SH-SY5Y (cell line): Measurements from ENCODE around the gene SSTR4.

Source experiments
- GATA2 ChIP-seq: IDR thresholded peaks from 2 replicates; pipeline ENCODE4 v1.6.1; 2011; ENCODE audit warnings: mild to moderate bottlenecking, low read depth, low read length
- GATA3 ChIP-seq: IDR thresholded peaks from 2 replicates; pipeline ENCODE4 v1.6.1; 2011; ENCODE audit warnings: low read depth, mild to moderate bottlenecking, low read length, moderate library complexity

SSTR4 gene

DNA sequence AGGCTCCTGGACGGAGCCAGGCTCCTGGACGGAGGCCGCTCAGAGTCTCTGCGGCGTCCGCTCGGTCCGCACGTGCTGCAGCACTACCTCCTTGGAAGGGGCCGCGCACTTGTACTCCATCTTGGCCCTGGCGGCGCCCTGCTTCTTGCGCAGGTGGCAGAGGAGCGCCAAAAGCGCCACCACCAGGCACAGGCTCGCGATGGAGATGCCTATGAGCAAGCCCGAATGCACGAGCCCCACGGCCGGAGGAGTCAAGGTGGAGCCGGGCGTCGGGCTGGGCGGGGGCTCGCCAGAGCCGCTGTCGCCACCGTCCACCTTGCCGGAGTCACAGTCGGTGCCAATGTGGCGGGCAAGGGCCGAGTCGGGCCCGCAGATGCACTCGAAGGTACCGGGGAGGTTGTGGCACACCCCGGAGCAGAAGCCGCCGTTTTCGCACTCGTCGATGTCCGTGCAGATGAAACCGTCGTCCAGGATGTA is 12.7 kb downstream of the SSTR4 start:
- TF ChIP-seq GATA2 (no peak), GATA3 (no peak)

DNA sequence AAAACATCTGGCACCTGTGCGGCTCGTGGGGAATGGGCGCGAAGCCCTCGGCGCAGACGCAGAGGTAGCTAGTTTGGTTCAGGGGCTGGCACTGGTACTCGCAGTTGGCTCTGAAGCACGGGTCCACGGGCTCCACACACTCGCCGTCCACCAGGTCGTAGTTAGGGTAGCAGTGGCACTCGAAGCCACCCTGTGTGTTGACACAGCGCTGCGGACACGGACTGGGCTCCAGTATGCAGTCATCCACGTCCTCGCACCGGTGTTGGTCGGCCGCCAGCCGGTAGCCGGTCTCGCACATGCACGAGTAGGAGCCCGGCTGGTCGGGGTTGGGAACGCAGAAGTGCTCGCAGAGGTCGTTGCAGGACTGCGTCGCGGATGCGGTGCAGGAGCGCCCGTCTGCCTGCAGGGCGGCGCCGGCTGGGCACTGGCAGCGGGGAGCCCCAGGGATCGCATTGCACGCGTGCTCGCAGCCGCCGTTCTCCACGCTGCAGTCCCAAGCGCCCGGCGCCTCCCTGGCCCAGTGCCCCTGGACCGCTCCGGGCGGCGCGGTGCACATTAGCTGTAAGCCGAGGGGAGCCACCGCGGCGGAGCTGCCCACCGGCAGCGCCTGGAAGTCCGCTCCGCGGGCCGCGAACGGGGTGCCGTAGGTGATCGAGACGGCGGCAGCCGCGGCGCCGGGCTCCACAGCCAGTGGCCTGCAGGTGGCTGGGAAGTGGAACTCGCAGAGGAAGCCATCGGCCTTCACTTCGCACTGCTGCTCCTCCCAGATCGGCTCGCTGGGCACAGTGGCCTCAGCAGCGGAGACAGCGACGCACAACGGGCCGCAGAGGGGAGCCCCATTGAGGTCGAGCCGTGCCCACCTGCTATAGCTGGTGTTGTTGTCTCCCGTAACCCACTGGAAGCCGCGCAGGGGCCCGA is 13.4 kb downstream of the SSTR4 start:
- TF ChIP-seq GATA3 (no peak), GATA2 (no peak)

DNA sequence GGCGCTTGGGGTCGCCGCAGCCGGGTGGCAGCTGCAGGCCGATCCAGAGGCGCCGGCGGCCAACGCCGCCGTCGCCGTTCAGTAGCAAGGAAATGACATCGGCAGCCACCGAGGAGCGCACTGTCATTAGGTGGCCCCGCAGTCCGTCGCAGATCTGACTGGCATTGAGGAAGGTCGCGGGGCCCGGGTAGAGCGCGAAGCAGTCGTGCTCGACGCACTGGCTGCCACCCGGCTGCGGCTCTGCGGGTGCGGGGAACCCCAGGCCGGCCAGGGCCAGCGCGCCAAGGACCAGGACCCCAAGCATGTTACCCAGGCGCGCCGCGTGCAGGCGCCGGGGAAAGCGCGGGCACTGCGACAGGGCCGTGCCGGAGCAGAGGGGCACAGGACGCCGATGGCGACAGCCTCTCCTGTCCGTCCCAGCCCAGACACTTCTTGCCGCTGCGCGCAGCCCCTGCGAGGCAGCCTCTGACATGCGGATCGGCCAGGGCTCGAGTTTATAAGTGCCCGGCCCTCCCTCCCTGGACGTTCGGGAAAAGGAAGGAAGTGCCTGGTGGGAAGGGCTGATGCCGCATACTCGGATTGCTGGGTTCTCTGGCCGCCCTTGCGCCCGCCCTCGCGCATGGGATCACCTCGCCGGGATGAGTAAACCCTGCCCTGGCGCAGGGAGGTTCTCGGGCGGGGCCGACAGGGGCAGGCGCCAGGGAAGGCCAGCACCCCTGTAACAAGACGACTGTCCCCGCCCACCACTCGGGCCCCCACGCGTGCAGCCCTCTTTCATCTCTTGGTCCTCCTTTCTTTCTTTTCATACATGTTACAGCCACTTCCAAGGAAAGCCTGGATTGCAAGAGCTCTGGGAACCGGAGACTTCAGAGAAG is 14.3 kb downstream of the SSTR4 start, which contains the start of gene THBD:
Gene THBD (minus strand): TSS at position 472 of the 875 bp plus-strand sequence. CDS start 168 bp downstream, at position 304.
- no peak for TF ChIP-seq GATA2
- no peak for TF ChIP-seq GATA3

DNA sequence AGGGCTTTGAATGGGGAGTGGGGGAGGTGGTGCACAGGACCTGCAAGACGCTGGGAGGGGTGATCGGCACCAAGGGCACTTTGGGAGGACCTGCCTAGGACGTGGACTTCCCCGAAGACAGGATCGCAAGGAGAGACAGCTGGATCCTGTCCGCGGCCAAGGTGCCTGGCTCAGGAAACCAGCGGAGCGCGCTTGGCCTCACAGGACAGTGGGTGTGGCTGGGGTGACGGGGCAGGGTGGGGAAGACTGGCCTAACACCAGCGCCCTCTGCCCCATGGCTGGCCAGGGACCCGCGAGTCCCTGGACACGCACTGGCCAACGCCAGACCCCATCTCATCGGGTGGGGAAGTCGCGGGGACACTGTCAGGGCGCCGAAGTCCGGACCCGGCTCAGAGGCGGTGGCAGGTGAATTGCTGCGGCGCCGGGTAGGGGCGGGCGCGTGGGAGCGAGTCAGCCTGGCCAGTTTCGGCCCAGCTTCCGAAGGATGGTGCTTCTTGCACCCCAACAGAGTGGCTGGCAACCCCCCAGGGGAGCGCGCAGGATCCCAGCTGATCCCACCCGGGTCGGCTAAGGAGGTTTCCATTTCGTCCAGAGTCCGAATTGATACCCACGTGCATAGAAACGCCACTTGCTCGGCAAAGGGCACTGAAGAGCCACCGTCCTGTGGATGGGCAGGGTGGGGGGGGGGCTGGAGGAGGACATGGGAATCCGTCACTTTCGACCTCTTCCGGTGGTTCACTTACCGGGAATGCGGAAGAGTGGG is 15.1 kb downstream of the SSTR4 start:
- TF ChIP-seq GATA2 (no peak), GATA3 (no peak)

DNA sequence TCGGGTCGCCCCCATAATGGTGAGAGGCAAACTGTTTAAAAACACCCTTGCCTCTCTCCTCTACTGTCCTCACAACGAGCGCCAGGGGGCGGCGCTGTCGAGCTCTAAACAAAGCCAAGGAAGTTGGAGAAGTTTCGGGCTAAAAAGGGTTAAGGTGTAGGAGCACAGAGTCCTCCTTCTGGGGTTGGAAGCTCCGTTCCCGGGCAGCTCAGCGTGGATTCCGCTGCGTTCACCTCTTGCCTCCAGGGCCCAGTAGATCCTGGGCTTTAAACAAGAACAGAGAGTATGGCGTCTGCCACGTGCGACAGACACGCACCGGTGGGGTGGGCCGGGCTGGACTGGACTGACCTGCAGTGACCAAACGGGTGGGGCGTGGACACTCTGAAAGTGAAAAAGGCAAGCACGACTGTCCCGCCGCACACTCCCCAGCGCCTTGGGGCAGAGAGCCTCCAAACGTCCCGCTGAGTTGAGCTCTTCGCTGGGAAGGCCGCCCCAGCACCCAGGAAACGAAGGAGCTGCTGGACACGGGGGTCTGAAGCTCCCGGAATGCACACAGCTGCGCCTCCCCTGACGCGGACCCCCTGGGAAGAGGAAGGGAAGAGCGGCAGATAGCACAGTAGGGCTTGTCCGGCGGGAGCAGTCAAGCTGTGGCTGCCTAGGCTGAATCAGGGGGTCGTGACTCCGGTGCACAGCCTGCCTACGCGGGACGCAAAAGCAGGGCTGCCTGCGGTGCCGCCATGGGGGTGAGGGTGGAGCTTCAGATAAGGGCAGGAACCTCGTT is 15.9 kb downstream of the SSTR4 start:
- no peak for TF ChIP-seq GATA2
- no peak for TF ChIP-seq GATA3

DNA sequence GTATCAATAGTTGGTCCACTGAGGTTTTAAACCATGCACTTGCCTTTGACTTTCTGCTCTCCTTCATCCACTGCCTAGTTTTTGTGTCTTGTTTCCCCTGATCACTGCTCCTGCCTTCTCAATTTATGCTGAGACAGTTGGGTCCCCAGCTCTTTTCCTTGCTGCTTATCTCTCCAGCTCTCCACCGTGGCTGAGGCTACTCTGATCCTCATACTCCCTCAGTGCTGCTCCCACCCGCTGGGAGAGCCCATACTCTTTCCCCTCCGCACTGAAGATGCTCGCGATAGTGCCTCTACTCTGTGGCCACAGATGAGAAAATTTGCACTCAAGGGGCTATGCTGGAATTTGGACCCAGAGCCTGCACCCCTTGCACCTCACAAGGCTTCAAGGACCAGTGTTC is 17.8 kb downstream of the SSTR4 start:
- TF ChIP-seq GATA2 (no peak), GATA3 (no peak)

DNA sequence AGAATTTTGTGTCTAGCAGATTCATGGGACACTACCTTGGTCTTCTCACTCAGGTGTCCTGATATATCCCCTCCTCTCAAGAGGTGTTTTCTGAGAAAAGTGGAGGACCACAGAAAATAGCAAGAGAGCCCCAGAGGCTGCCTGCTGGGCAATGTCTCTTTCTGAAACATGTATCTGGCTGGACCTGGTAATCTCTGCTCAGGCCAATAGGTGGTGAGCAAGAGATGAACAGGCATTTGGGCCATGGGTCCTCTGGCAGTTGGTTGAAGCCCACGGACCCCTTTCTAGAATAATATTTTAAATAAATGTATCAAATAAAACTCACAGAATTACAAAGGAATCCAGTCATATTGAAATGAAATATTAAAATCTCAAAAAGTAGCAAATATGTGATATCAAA is 23.1 kb downstream of the SSTR4 start:
- TF ChIP-seq GATA2 = no peak
- no peak for TF ChIP-seq GATA3

DNA sequence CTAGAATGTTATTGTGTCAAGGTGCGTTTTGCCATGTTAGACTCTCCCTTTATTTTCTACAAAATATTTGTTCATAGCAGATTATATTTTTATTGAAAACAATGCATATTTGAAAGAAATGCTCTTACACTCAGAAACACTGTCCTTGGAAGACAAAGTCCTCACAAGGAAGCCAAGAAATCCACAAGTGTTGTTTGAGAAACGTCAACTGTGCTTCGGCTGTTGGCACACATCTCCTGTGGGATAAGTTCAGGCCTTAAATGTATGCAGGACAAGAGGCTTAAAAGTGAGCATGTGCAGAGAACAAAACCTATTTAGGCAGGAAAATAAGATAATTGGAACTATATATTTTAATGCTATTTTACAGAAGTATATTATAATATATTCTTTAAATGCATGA is 23.9 kb downstream of the SSTR4 start:
- TF ChIP-seq GATA3 (no peak), GATA2 (no peak)

DNA sequence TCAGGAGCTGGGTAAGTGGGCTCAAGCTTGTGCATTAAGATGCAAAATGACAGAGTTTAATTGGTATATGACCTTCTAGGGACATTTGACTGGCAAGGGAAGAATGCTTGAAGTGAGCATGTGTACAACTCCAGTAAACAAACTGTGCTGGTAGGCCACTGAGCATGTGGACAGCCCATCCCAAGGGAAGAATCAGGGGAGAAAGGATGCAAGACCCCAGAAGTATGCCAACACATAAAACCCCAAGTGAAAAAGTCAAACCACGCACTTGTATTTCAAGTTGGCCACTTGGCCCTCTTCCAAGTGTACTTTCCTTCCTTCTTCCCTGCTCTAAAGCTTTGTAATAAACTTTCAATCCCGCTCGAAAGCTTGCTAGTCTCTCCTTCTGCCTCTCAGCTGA is 24.7 kb downstream of the SSTR4 start:
- TF ChIP-seq GATA2 (no peak), GATA3 (no peak)

DNA sequence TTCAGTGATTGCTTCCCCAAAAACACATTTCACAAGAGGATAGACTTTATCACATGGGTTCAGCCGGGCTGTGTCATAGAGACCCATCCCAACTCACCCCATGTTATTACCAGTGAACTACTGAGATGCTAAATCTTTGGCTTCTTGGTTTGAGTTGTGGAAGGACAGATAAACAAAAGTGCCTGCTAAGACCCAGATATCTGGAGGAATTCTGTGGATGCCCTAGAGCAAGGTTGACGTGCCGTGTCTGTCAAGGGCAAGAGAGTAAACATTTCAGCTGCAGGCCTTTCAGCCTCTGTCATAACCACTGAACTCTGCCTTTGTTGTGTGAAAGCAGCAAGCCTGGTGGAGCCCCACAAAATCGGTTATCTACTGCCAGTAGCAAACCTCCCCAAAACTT is 25.5 kb downstream of the SSTR4 start:
- TF ChIP-seq GATA3 (no peak), GATA2 (no peak)

DNA sequence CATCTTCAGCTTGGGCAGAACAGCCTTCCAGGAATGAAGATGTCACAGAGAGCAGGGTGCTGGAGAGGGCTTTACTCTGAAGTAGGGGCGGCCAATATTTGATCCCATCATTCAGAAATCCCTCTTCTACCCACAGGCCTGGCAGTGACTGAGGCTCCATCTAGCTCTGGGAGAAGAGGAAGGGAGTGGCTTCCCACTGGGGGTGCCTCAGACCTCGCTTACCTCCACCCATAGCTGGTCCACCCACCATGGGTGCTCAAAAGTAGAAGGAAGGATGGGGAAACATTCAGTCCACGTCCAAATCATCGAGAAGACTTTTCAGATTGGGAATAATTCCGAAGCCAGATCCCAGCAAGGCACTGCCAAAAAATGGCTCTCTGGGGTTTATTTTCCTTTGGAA is 26.1 kb downstream of the SSTR4 start:
- no peak for TF ChIP-seq GATA3
- TF ChIP-seq GATA2 = no peak

DNA sequence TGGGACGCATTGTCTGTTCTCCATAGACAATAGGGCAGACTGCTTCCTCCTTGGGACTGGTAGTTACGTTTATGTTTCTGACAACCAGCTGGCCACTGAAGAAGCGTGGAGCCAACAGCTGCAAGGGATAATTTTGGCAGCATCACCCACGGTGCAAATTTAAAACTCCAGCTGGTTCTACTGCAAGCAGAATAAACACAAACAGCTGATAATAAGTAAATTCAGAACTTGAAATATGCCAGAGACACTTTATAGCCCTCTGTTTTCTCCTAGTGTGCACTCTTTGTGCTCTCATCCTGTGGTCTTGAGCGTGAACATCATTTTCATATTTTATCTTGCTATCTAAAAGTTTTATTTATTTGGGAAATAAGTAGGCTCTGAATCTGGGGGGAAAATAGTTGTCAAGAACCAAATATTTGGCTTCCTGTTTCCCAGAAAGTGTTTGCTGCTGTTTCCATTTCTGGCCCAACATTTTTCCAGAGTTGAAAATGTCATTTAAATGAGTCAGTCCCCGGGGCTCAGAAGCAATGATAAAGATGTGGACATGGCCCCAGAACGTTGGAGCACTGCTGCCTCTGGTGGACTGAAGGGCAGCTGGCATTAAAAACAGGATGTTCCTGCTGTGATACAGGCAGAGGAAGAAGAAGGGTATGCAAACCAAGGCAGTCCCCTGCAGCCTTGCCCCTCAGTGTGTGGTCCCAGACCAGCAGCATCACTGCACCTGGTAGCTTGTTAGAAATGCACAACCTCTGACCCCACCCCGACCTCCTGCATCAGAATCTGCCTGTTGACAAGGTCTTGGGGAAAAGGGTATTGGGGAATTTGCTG is 26.8 kb downstream of the SSTR4 start:
- TF ChIP-seq GATA2 (no peak), GATA3 (no peak)

DNA sequence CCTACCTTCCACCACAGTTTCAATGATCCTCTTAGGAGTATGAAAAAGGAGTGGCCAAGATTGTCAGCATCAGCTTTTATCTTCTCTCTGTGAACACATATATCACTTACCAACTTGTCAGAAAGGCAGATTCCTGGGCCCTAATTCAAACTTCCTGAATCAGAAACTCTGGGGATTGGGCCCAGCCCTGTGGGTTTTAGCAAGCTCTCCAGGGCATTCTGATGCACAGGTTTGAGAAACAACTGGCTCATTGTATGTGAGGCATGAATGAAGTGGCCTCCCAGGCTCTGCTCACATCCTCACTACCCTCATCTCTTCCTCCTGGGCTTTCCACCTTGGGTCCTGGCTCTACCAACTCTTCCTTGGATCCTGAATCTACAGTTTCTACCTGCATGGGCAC is 27.5 kb downstream of the SSTR4 start:
- no peak for TF ChIP-seq GATA3
- TF ChIP-seq GATA2 = no peak
